Astrocyte (in vitro differentiated cells and primary cell): ENCODE results near the gene RHOXF2. TPM values are rescaled to one million over a fixed set of nuclear protein-coding genes. Genes with fewer than 3 reads are reported as not detected.

Experiments
- DNase-seq: peaks from one replicate; pipeline ENCODE4 v3.0.0-alpha.2; 2010; ENCODE audit warnings: low read depth
- FAIRE-seq: peaks from 2 replicates; lab custom pipeline; 2011; peaks lifted over from hg19 to GRCh38; lab: Jason Lieb, UNC
- H2AFZ ChIP-seq: 2 replicates; pipeline ENCODE4 v1.6.0; 2012; ENCODE audit warnings: low read depth, low read length, inconsistent platforms
- H3K27ac ChIP-seq: 2 replicates; pipeline ENCODE4 v1.5.1; 2011; ENCODE audit warnings: low read depth, low read length, inconsistent platforms
- H3K27me3 ChIP-seq: 2 replicates; pipeline ENCODE4 v1.6.0; 2011; ENCODE audit warnings: low read length, inconsistent platforms; ENCODE audit not compliant: insufficient read depth
- H3K36me3 ChIP-seq: 2 replicates; pipeline ENCODE4 v1.5.1; 2011; ENCODE audit warnings: low read length, inconsistent platforms; ENCODE audit not compliant: insufficient read depth
- H3K4me1 ChIP-seq: 2 replicates; pipeline ENCODE4 v1.5.1; 2011; ENCODE audit warnings: low read length, inconsistent platforms; ENCODE audit not compliant: insufficient read depth
- H3K4me2 ChIP-seq: 2 replicates; pipeline ENCODE4 v1.6.0; 2012; ENCODE audit warnings: low read length, inconsistent platforms
- H3K4me3 ChIP-seq: 2 replicates; pipeline ENCODE4 v1.5.1; 2011; ENCODE audit warnings: low read depth, mild to moderate bottlenecking, low read length, inconsistent platforms; ENCODE audit not compliant: insufficient read depth
- H3K79me2 ChIP-seq: 2 replicates; pipeline ENCODE4 v1.6.0; 2012; ENCODE audit warnings: mild to moderate bottlenecking, low read length, inconsistent platforms; ENCODE audit not compliant: insufficient read depth
- H3K9ac ChIP-seq: 2 replicates; pipeline ENCODE4 v1.6.0; 2012; ENCODE audit warnings: mild to moderate bottlenecking, low read length, inconsistent platforms
- H3K9me3 ChIP-seq: 2 replicates; pipeline ENCODE4 v1.5.1; 2012; ENCODE audit warnings: low read depth, mild to moderate bottlenecking, low read length, inconsistent platforms; ENCODE audit not compliant: insufficient read depth
- H4K20me1 ChIP-seq: 2 replicates; pipeline ENCODE4 v1.6.0; 2012; ENCODE audit warnings: low read length, inconsistent platforms; ENCODE audit not compliant: insufficient read depth
- H3K27ac Mint-ChIP-seq: one replicate; pipeline ENCODE4 v1.8.0; 2021; ENCODE audit warnings: mild to moderate bottlenecking, mixed read lengths; ENCODE audit not compliant: unreplicated experiment
- H3K27me3 Mint-ChIP-seq: one replicate; pipeline ENCODE4 v1.8.0; 2021; ENCODE audit warnings: low read depth, mixed read lengths; ENCODE audit not compliant: unreplicated experiment
- H3K36me3 Mint-ChIP-seq: one replicate; pipeline ENCODE4 v1.8.0; 2021; ENCODE audit warnings: low read depth, mixed read lengths; ENCODE audit not compliant: unreplicated experiment
- H3K4me1 Mint-ChIP-seq: one replicate; pipeline ENCODE4 v1.8.0; 2021; ENCODE audit warnings: low read depth, mixed read lengths; ENCODE audit not compliant: unreplicated experiment
- H3K4me3 Mint-ChIP-seq: one replicate; pipeline ENCODE4 v1.8.0; 2021; ENCODE audit warnings: mild to moderate bottlenecking, moderate library complexity, mixed read lengths; ENCODE audit not compliant: unreplicated experiment
- H3K9me3 Mint-ChIP-seq: one replicate; pipeline ENCODE4 v1.8.0; 2021; ENCODE audit warnings: mild to moderate bottlenecking, mixed read lengths; ENCODE audit not compliant: unreplicated experiment
- CTCF ChIP-seq: IDR thresholded peaks from 2 replicates; pipeline ENCODE4 v1.5.1; 2011; ENCODE audit warnings: low read depth, mild to moderate bottlenecking, inconsistent platforms, low read length, moderate library complexity; ENCODE audit not compliant: insufficient read depth
- EZH2 ChIP-seq: IDR thresholded peaks from 2 replicates; pipeline ENCODE4 v1.6.1; 2012; ENCODE audit warnings: mild to moderate bottlenecking, low read length, inconsistent platforms; ENCODE audit not compliant: insufficient read depth
- total RNA-seq: library from RNA; stranded (reverse); gene quantifications from 2 replicates; pipeline ENCODE4 v1.2.1, GENCODE V29; 2021

RHOXF2 gene
- total RNA-seq, 1 donor from 2014 or later = not detected

- FAIRE-seq (no peak), DNase-seq (no peak)
- Mint-ChIP-seq H3K4me3 (no peak overlapping the region), H3K27ac (no peak overlapping the region), H3K9me3 (no peaks in the 10 kb centered on the region), H3K4me1 (no peaks in the 10 kb centered on the region), H3K27me3 (no peaks in the 10 kb centered on the region), H3K36me3 (no peaks in the 10 kb centered on the region)
- Histone ChIP-seq H3K36me3 (no peaks in the 10 kb centered on the region), H3K4me2 (no peak overlapping the region), H4K20me1 (no peaks in the 10 kb centered on the region), H3K4me1 (no peaks in the 10 kb centered on the region), H3K79me2 (no peaks in the 10 kb centered on the region), H3K27me3 (no peaks in the 10 kb centered on the region), H3K4me3 (no peak overlapping the region), H3K9me3 (no peaks in the 10 kb centered on the region), H3K9ac (no peak overlapping the region), H2AFZ (no peak overlapping the region), H3K27ac (no peak overlapping the region)
- no peak for TF ChIP-seq CTCF
- no peak for TF ChIP-seq EZH2
Observed at GRCh38 chrX:120205816-120206753, 47.7 kb downstream of the RHOXF2 start.

DNA sequence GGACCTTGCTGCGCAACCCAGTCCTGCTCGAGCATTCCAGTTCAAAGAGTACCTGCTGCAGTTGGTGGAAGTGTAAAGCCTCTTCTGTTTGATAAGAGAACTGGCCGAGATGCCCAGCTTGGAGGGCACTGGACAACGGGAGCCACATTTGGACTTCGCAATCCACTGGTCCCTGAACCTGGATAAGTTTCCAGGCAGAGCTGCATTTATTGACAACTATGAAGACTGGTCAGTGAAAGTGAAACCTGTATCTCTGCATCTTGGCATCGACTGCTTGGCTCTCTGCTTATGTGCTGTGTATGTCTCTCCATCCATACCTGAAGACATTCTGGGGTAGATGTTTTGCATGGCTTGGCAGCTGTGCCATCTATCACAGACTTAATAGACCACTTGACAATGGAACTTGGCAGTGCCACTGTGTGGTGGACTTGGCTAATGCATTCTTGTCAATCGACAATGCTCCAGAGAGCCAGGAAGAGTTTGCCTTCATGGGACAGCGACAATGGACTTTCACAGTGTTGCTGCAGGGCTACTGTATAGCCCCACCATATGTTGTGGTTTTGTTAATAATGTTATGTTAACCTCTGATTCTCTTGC, 48.7 kb downstream of the RHOXF2 start:
- Mint-ChIP-seq H3K4me1 (no peaks in the 10 kb centered on the region), H3K27ac (no peak overlapping the region), H3K36me3 (no peaks in the 10 kb centered on the region), H3K4me3 (no peak overlapping the region), H3K9me3 (no peaks in the 10 kb centered on the region), H3K27me3 (no peaks in the 10 kb centered on the region)
- no peaks in the 10 kb centered on the region for H3K36me3 ChIP-seq
- H3K27me3 ChIP-seq = no peaks in the 10 kb centered on the region
- H3K9me3 ChIP-seq = no peaks in the 10 kb centered on the region
- H4K20me1 ChIP-seq = no peaks in the 10 kb centered on the region
- no peak overlapping the region for H3K9ac ChIP-seq
- no peaks in the 10 kb centered on the region for H3K4me1 ChIP-seq
- DNase-seq (no peak), FAIRE-seq (peak; percentile 88)
- H3K79me2 ChIP-seq = no peaks in the 10 kb centered on the region
- TF ChIP-seq CTCF (no peak), EZH2 (no peak)
- no peak overlapping the region for H2AFZ ChIP-seq
- no peak overlapping the region for H3K4me2 ChIP-seq
- no peak overlapping the region for H3K27ac ChIP-seq
- no peak overlapping the region for H3K4me3 ChIP-seq
